Coronary artery (tissue), 2 donors: ENCODE results near the gene TRIO.

Experiments
- DNase-seq: peaks from one replicate; pipeline ENCODE4 v3.0.0-alpha.2; 2017; ENCODE audit warnings: low spot score
- H3K27ac ChIP-seq, 2 donors: fragments of 200-600 bp; sonication (generic); one replicate each; pipeline ENCODE4 v1.5.1; 2016 to 2019
- H3K4me3 ChIP-seq: fragments of 200-600 bp; sonication (generic); 2 replicates; pipeline ENCODE4 v1.5.1; 2016; ENCODE audit warnings: mild to moderate bottlenecking, moderate library complexity
- CTCF ChIP-seq: fragments of 200-600 bp; sonication (generic); IDR thresholded peaks from one replicate; pipeline ENCODE4 v1.5.1; 2019; ENCODE audit warnings: antibody characterized with exemption

Gene TRIO

DNA sequence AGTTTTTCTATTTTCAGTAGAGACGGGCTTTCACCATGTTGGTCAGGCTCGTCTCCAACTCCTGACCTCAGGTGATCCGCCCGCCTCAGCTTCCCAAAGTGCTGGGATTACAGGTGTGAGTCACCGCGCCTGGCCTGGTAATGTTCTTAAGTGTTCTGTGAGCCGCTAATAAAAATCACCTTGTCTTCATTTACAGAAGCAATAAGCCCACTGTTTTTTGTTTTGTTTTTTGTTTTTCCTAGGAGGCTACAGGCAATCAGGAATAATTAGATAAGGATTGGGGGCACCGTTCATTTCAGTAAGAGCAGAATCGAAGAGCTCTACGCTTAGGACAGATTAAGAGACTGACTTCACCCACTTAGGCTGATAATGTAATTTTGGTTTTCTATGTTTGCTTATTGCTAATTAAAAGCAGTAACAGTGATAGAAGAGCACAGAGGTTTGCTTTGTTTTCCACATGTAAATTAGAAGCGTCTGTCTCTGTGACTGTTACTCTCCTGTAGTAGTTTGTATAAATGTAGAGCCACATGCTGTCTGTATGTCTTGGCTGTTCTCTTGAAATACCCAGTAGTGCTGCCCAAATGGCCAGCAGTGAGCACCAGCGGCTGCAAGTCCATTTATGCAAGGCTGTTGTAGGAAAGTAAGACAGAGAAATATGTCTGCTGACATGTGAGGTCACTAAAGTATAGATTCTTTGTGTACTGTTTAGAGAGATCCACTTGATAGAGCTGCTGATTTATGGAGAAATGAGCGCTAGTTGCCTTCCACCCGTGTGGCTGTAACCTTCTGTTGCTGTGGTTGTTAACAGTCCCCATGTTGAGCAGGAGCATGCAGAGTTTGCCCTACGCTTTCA, 30.5 kb downstream of the TRIO start:
- TF ChIP-seq CTCF = no peak

DNA sequence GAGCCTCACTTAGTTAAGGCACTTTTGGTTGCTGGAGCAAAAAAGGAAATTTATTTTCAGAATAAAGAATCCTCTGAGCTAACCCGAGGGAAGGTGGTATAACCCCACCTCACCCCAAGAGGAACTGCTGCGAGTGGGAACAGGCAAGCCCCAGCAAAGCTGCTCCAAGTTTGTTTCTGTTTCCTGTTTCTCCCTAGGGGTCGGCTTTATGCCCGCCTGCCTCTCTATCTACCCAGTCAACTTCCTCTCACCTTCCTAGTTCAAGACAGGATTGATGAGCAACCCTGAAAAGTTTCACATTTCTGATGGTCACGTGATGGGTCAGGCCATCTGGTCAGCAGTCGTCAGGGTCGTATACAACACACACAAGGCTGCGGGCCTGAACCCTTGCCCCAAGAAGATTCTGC, 31.1 kb downstream of the TRIO start:
- H3K27ac ChIP-seq = no peak overlapping the region
- peak overlapping the region; percentile 19 for H3K4me3 ChIP-seq
- no peak for TF ChIP-seq CTCF
- DNase-seq = no peak

More for the DNA sequence above, 30.5 kb downstream of the TRIO start:
- H3K4me3 ChIP-seq = peak overlapping the region; percentile 19
- H3K27ac ChIP-seq = no peak overlapping the region
- DNase-seq = no peak

- TF ChIP-seq CTCF = no peak
- no peak overlapping the region for H3K4me3 ChIP-seq
- DNase-seq = no peak
- no peak overlapping the region for H3K27ac ChIP-seq
Measured at GRCh38 chr5:14175381-14175780, 32.2 kb downstream of the TRIO start.

DNA sequence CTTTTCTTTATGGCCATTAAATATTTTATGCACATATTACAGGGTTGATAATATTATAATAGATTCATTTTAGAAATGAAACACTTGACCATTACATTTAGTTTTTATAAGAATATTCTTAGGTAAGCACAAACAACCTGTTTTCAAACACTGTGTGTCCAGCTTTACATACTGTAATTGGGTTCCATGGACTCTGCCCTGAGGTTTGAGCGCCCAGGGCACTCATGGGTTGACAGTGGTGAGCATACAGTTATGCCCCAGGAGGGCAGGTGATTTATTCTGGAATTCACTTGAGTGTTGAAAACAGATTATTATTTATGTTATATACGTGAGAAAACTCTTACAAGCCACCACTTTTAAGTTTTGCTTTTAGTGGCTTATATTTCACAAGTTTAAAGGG, 33.7 kb downstream of the TRIO start:
- TF ChIP-seq CTCF = no peak
- Histone ChIP-seq H3K4me3 (no peak overlapping the region), H3K27ac (no peak overlapping the region)
- DNase-seq = no peak

GRCh38 chr5:14177634-14178033, 34.5 kb downstream of the TRIO start:
- no peak for TF ChIP-seq CTCF
- H3K4me3 ChIP-seq = no peak overlapping the region
- no peak for DNase-seq
- H3K27ac ChIP-seq = no peak overlapping the region

- no peak for DNase-seq
- no peak for TF ChIP-seq CTCF
- Histone ChIP-seq H3K27ac (no peak overlapping the region), H3K4me3 (peak overlapping the region; percentile 22)
Measured at GRCh38 chr5:14178091-14178490, 34.9 kb downstream of the TRIO start.

DNA sequence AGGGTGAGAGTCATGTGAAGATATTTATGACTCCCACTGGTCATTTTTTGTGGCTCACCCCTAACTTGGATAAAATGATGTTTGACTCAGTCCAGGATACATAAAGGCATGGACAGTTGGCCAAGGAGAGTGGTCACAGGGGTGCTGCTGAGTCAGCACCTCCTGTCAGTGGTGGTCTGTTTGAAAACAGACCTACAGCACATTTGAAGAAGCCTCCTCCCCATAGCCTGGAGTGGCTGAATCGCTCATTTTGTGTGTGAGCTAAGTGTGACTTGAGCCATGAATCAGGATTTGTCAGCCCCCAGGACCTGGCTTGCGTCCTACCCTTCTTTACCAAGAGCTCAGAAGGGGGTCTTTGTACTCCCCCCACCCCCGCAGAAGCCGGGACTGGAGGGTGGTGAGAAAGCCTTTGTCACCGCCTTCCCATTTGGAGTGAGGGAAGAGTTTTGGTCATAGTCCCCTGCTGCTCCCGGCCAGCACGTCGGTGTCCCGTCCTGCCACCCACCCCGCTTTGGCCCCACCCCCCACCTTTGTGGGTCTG, 35.6 kb downstream of the TRIO start:
- peak overlapping the region in 1 of 2 donors; percentile 24 for H3K27ac ChIP-seq

More for the DNA sequence above, 35.6 kb downstream of the TRIO start:
- H3K4me3 ChIP-seq = peak overlapping the region; percentile 22
- no peak for DNase-seq
- TF ChIP-seq CTCF = no peak
